C4-2B (cell line): Measurements from ENCODE around the gene PAN3.

Experiments
- CTCF ChIP-seq: fragments of 450-650 bp; conservative IDR thresholded peaks from 2 replicates; pipeline ENCODE4 v1.5.1; 2017; ENCODE audit warnings: mild to moderate bottlenecking
- ZFX ChIP-seq: fragments of 450-650 bp; IDR thresholded peaks from 2 replicates; pipeline ENCODE4 v1.6.1; 2017

GRCh38 chr13:28301839-28302238, 163.5 kb downstream of the PAN3 start:
- TF ChIP-seq CTCF (no peak), ZFX (no peak)
